Kidney (tissue), 14 donors: ENCODE data around the gene NFE2L1. TPM values are rescaled to one million over a fixed set of nuclear protein-coding genes. Genes with fewer than 3 reads are reported as not detected.

ENCODE experiments used
- DNase-seq, 5 donors: peaks; one replicate each; pipeline ENCODE4 v3.0.0-alpha.2; 2013 to 2020
- FAIRE-seq: peaks from 2 replicates; lab custom pipeline; 2012; peaks lifted over from hg19 to GRCh38; lab: Jason Lieb, UNC
- H3K27ac ChIP-seq, 2 donors: one replicate each; pipeline ENCODE4 v1.7.0; 2013; ENCODE audit warnings: low read depth in 2 of 2, low read length in 2 of 2, inconsistent platforms in 1 of 2
- H3K27me3 ChIP-seq: one replicate; pipeline ENCODE4 v1.7.1; 2013; ENCODE audit warnings: low read length, inconsistent platforms; ENCODE audit not compliant: control insufficient read depth, insufficient read depth
- H3K36me3 ChIP-seq, 3 donors: one replicate each; pipeline versions ENCODE4 v1.7.0 to v1.7.1; 2013; ENCODE audit warnings: low read length in 3 of 3, control low read depth in 1 of 3, inconsistent platforms in 1 of 3; ENCODE audit not compliant: insufficient read depth in 3 of 3, control insufficient read depth in 2 of 3
- H3K4me1 ChIP-seq, 3 donors: one replicate each; pipeline versions ENCODE4 v1.7.0 to v1.7.1; 2013; ENCODE audit warnings: low read length in 3 of 3, inconsistent platforms in 1 of 3, low read depth in 1 of 3; ENCODE audit not compliant: control insufficient read depth in 2 of 3, insufficient read depth in 2 of 3
- H3K4me3 ChIP-seq, 3 donors: one replicate each; pipeline versions ENCODE4 v1.7.0 to v1.8.1; 2013; ENCODE audit warnings: low read length in 3 of 3, control low read depth in 1 of 3, inconsistent platforms in 1 of 3
- H3K9ac ChIP-seq, 3 donors: one replicate each; pipeline versions ENCODE4 v1.7.0 to v1.7.1; 2013; ENCODE audit warnings: low read length in 3 of 3, control low read depth in 1 of 3, inconsistent platforms in 1 of 3
- H3K9me3 ChIP-seq, 3 donors: one replicate each; pipeline versions ENCODE4 v1.7.0 to v1.7.1; 2013; ENCODE audit warnings: low read length in 3 of 3, control low read depth in 1 of 3, inconsistent platforms in 1 of 3; ENCODE audit not compliant: control insufficient read depth in 2 of 3, insufficient read depth in 1 of 3
- CTCF ChIP-seq: IDR thresholded peaks from 3 replicates; pipeline ENCODE4 v1.5.1; 2012; ENCODE audit warnings: mild to moderate bottlenecking, moderate library complexity, borderline replicate concordance; ENCODE audit not compliant: insufficient read depth; ENCODE audit errors: extremely low read depth
- intact Hi-C: fragments of 100-400 bp; cut with DNase I; formaldehyde crosslinking; loops from one replicate; pipeline ENCODE4 v1.11.1; 2022
- polyA plus RNA-seq: library from polyadenylated mRNA; stranded (reverse); fragments of 350-450 nt; fragmentation: Illumina TruSeq; extraction: RNeasy Lipid Tissue Mini Kit (QIAGEN cat#74804); gene quantifications from one replicate; pipeline ENCODE4 v1.2.3, GENCODE V29; 2014; ENCODE audit warnings: low read depth, low replicate concordance; ENCODE audit not compliant: insufficient read depth
- total RNA-seq: library from RNA; stranded (reverse); fragmentation: NEBNext Ultra II Directional; extraction: Animal tissue kit (Norgen Biotek cat#: 25700); gene quantifications from one replicate; pipeline ENCODE4 v1.2.1, GENCODE V29; 2021
- donor health status: control.
- donor health status: control.
- donor health status: control.
- donor health status: control.
- donor health status: control.
- donor health status: DM: yes; HTN: yes; CAD: no.
- donor health status: Normal renal cell carcinoma (clear cell type).

Gene NFE2L1
- total and polyA plus RNA-seq, 2 donors from 2014 or later = 146 to 254 TPM

GRCh38 chr17:48002266-48002915, 45.8 kb upstream of the NFE2L1 start:
- H3K9me3 ChIP-seq = no peaks in the 10 kb centered on the region
- H3K36me3 ChIP-seq = no peaks in the 10 kb centered on the region
- peak overlapping the region; percentile 29 to 66 for H3K27ac ChIP-seq
- H3K9ac ChIP-seq = peak overlapping the region in 1 of 3 donors; percentile 47
- TF ChIP-seq CTCF = no peak
- FAIRE-seq (no peak), DNase-seq (peak in 2 of 5 donors; percentile 71 to 78)
- H3K27me3 ChIP-seq = no peaks in the 10 kb centered on the region
- peaks cover 3 to 12% (median 7%) of the 10 kb centered on the region in 3 donors for H3K4me1 ChIP-seq
- no peak overlapping the region for H3K4me3 ChIP-seq
- intact Hi-C loops = no loop called here

- Histone ChIP-seq H3K27me3 (no peaks in the 10 kb centered on the region), H3K36me3 (no peaks in the 10 kb centered on the region), H3K9me3 (no peaks in the 10 kb centered on the region), H3K27ac (peak overlapping the region in 1 of 2 donors; percentile 8), H3K4me1 (peaks cover 3 to 12% (median 7%) of the 10 kb centered on the region in 3 donors), H3K9ac (no peak overlapping the region), H3K4me3 (no peak overlapping the region)
- no peak for TF ChIP-seq CTCF
- DNase-seq (no peak), FAIRE-seq (no peak)
- intact Hi-C loops = no loop called here
These were observed 45.2 kb upstream of the NFE2L1 start for GRCh38 chr17:48002916-48003416.

- Histone ChIP-seq H3K4me1 (peaks cover 3 to 12% (median 7%) of the 10 kb centered on the region in 3 donors), H3K9me3 (no peaks in the 10 kb centered on the region), H3K9ac (no peak overlapping the region), H3K36me3 (no peaks in the 10 kb centered on the region), H3K27ac (no peak overlapping the region), H3K4me3 (no peak overlapping the region), H3K27me3 (no peaks in the 10 kb centered on the region)
- no peak for TF ChIP-seq CTCF
- DNase-seq (peak in 4 of 5 donors; percentile 29 to 76 (median 44)), FAIRE-seq (no peak)
- intact Hi-C loops = no loop called here
These were observed 44.6 kb upstream of the NFE2L1 start for GRCh38 chr17:48003417-48004151.
